GM20431 (cell line): ENCODE data around the gene LCA5.
"Not testable (repeated sequence)": the region's sequence is repeated elsewhere in the genome, so short reads cannot be mapped to it uniquely, and the experiment has no call there.

Experiments used
- in situ Hi-C: fragments of 300-500 bp; cut with MseI, MboI; formaldehyde crosslinking; loops from one replicate; pipeline ENCODE4 v1.15.0; 2020; ENCODE audit warnings: low sequenced_read_pairs; ENCODE audit not compliant: unreplicated experiment

Gene LCA5

DNA sequence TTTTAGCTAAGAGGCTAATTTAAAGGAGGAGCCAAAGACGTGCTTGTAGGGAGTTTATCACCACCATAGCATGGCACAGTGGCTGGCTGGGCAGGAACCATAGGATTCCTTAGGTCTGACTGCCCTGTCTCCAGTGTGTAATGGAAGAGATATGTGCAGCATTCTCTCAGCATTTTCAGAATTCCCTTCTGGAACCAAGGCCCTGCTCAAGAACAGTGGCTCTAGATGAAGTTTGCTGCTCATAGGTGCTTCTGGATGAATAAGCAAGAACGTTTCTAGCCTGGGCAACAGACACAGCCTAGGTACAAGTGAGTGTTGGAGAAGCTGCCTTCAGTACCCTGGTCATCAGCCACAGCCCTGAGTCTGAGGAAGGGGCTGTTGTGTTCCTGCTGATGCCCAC lies 69.1 kb downstream of the LCA5 start:
- in situ Hi-C loops: no loop called here

DNA sequence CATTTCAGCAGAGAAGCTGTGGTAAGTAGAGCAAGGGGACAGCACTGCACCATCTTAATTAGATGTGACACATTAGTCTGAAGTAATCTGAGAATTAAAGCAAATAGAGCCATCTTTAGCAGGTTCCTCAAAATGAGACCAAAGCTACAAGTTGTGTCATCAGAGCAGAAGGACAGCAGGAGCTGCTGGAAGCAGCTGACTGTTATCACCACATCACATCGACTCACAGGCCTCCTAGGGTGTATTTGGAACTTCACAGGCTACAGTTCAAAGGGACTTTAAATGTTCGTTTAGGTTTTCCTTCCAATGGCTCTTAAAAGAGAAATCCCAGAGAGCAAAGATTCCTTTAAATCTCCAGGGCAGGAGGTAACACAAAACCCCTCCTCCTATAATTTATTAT lies 69.5 kb downstream of the LCA5 start:
- in situ Hi-C loops: no loop called here

- in situ Hi-C loops: no loop called here
Measured at GRCh38 chr6:79466207-79466834, 70.9 kb downstream of the LCA5 start.

GRCh38 chr6:79465381-79465780 lies 71.8 kb downstream of the LCA5 start:
- in situ Hi-C loops: no loop called here

- in situ Hi-C loops: no loop called here
Measured at GRCh38 chr6:79463621-79464050, 73.6 kb downstream of the LCA5 start.

- in situ Hi-C loops: no loop called here
Measured at GRCh38 chr6:79461205-79461604, 76.0 kb downstream of the LCA5 start.

DNA sequence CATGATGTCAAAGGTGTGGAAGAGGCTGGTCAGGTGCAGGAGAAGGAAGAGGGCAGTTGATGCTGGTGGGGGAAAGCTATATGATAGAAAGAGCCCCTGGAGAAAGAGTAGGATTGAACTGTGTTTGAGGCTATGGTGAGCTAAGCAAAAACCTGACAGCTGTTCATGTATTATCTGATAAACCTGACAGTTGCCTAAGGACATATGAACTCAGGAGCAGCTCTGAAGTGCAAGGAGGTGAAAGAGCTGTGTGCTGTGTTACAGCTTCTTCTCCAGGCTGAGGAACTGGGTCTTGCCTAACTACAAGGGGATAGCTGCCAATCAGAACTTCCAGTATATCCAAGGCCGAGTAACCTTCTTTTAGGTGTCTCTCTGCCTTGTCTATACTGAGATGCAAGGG lies 81.8 kb downstream of the LCA5 start:
- in situ Hi-C loops: no loop called here

- in situ Hi-C loops: no loop called here
Measured at GRCh38 chr6:79453558-79454042, 83.6 kb downstream of the LCA5 start.

GRCh38 chr6:79450984-79451383 lies 86.2 kb downstream of the LCA5 start:
- in situ Hi-C loops: no loop called here

GRCh38 chr6:79446006-79446405 lies 91.2 kb downstream of the LCA5 start:
- in situ Hi-C loops: no loop called here

DNA sequence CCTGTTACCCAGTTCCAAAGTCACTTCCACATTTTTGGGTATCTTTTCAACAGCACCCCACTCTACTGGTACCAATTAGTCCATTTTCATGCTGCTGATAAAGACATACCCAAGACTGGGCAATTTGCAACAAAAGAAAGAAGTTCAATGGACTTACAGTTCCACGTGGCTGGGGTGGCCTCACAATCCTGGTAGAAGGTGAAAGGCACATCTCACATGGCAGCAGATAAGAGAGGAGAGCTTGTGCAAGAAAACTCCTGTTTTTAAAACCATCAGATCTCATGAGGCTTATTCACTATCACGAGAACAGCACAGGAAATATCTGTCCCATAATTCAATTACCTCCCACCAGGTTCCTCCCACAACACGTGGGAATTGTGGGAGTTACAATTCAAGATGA lies 93.4 kb downstream of the LCA5 start:
- in situ Hi-C loops: not testable (repeated sequence)

- in situ Hi-C loops: no loop called here
Measured at GRCh38 chr6:79441192-79441591, 96.0 kb downstream of the LCA5 start.

DNA sequence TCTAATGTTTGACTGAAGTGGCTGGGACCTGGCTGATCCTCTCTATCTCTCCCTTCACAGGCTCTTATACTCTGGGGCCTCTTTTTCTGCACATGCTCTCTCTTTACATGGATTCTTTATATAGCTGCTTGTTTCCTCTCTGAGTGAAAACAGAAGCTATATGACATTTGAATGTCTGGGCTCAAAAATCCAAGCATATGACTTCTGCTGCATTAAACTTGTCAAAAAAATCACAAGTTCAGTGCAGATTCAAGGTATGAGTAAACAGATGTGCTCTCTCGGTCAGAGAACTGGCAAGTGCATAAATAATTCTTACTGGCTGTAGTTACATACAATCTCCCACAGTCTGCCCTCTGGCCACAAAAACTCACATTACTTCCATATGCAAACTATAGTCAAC lies 96.6 kb downstream of the LCA5 start:
- in situ Hi-C loops: no loop called here

DNA sequence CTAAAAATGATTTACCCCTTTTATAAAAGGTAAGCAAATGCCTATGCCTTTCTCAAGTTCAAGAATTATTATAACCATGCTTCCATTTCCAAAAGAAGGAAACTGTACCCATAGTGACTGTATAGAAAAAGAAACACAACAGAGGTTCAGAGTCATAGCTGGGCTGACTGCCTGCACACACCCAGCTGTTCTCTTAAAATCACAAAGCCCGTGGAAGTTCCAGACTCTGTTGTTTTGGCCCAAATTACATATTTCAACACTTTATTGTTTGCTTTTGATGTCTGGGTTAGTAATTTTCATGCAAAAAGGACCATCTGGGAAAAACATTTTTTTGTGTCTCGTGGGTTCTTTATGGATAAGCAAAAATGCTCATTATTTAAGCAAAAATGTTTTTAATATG lies 99.2 kb downstream of the LCA5 start:
- in situ Hi-C loops: no loop called here

DNA sequence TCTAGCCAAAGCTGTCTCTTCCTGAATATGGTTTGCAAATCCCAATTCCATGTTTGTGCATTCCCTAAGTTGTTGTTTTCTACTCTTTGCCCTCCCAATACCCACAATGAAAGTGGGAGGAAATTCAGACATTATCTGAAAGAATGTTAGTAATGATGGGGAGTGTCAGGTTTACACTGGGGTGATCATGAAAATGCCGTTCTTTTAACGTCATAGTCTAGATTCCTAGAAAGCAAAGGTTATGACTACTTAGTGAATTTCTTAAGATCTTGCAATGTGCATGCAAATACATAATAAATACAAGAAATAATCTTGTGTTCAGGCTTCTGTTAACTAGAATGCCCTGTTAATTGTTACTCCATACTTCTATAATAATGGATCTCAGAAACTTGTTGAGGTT lies 101.0 kb downstream of the LCA5 start:
- in situ Hi-C loops: no loop called here

- in situ Hi-C loops: no loop called here
Measured at GRCh38 chr6:79435746-79436145, 101.5 kb downstream of the LCA5 start.
